Lower leg skin (tissue), 3 donors: ENCODE measurements around the gene SPP2.

Experiments
- POLR2A ChIP-seq, 2 donors: fragments of 450-650 bp; IDR thresholded peaks; one replicate each; pipeline ENCODE4 v1.6.1; 2016 to 2017; ENCODE audit warnings: antibody characterized with exemption in 2 of 2, mild to moderate bottlenecking in 1 of 2, moderate library complexity in 1 of 2
- TF ChIP-seq, protein P1 (sequence below), 3 donors: fragments of 450-650 bp; IDR thresholded peaks; one replicate each; pipeline ENCODE4 v1.5.1; 2016; ENCODE audit warnings: antibody characterized with exemption in 3 of 3, mild to moderate bottlenecking in 3 of 3, moderate library complexity in 2 of 3

DNA sequence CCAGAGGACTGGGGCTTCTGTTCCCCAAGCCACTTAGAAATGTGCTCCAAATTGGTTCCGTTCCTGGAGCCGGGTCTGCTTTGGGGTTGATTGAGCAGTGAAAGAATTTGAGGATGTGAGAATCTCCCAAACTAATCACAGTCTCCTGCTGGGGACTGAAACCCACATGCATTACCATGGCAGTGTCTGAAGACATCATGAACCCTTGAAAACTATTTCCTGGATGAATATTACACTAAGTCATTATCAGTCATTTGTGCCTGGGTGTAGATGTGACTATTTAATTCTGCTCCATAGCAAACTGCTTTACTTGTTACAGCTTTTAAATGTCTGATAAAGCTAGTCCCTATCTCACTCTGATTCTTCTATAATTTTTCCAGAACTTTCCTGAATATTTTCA is 27.6 kb downstream of the SPP2 start:
- TF ChIP-seq, protein P1, sequence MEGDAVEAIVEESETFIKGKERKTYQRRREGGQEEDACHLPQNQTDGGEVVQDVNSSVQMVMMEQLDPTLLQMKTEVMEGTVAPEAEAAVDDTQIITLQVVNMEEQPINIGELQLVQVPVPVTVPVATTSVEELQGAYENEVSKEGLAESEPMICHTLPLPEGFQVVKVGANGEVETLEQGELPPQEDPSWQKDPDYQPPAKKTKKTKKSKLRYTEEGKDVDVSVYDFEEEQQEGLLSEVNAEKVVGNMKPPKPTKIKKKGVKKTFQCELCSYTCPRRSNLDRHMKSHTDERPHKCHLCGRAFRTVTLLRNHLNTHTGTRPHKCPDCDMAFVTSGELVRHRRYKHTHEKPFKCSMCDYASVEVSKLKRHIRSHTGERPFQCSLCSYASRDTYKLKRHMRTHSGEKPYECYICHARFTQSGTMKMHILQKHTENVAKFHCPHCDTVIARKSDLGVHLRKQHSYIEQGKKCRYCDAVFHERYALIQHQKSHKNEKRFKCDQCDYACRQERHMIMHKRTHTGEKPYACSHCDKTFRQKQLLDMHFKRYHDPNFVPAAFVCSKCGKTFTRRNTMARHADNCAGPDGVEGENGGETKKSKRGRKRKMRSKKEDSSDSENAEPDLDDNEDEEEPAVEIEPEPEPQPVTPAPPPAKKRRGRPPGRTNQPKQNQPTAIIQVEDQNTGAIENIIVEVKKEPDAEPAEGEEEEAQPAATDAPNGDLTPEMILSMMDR (IDR thresholded peaks at IDR 0.05), result no peak
- TF ChIP-seq POLR2A (IDR thresholded peaks at IDR 0.05), result no peak
